IMR-90 (cell line): ENCODE data around the gene PKD2L1. TPM values are rescaled to one million over a fixed set of nuclear protein-coding genes. Genes with fewer than 3 reads are reported as not detected.

Experiments
- ATAC-seq: fragments of 200-7000 bp; cut with Tn5 transposase; 2 replicates; pipeline ENCODE4 v1.9.1; 2020; ENCODE audit warnings: low read depth, mild to moderate bottlenecking, moderate library complexity
- BruUV-seq: library from RNA; stranded (reverse); fragments of 400-500 nt; replicated peaks from 2 replicates; lab custom pipeline; 2021; lab: Mats Ljungman, UMichigan
- CTCF ChIA-PET: fragments of 300-600 bp; formaldehyde crosslinking; extraction: SDS; loops from one replicate; lab custom pipeline; 2021; ENCODE audit warnings: antibody characterized with exemption; lab: Yijun Ruan, JAX
- POLR2A ChIA-PET: fragments of 300-600 bp; sonication (Branson Sonifier 250); formaldehyde crosslinking; loops from one replicate; lab custom pipeline; 2022; ENCODE audit warnings: antibody characterized with exemption; ENCODE audit not compliant: unreplicated experiment; lab: Charles Lee
- DNase-seq: peaks from one replicate; pipeline ENCODE4 v3.0.0; 2013
- H2AFZ ChIP-seq: replicated peaks from 2 replicates; pipeline ENCODE3; 2013; ENCODE audit warnings: low read length, mild to moderate bottlenecking; ENCODE audit not compliant: poor library complexity
- H2AK5ac ChIP-seq: 2 replicates; pipeline ENCODE4 v1.6.1; 2013; ENCODE audit warnings: low read depth, low read length, inconsistent platforms
- H2AK9ac ChIP-seq: replicated peaks from 2 replicates; pipeline ENCODE3; 2013; ENCODE audit warnings: mild to moderate bottlenecking, low read depth, low read length, moderate library complexity; ENCODE audit not compliant: poor library complexity
- H2BK120ac ChIP-seq: 2 replicates; pipeline ENCODE4 v1.6.1; 2013; ENCODE audit warnings: low read depth, low read length, inconsistent platforms
- H2BK15ac ChIP-seq: 3 replicates; pipeline ENCODE4 v1.6.1; 2013; ENCODE audit warnings: low read depth, low read length, inconsistent platforms
- H2BK20ac ChIP-seq: 2 replicates; pipeline ENCODE4 v1.6.1; 2013; ENCODE audit warnings: low read depth, mild to moderate bottlenecking, inconsistent platforms, low read length, moderate library complexity
- H2BK5ac ChIP-seq: 2 replicates; pipeline ENCODE4 v1.6.1; 2013; ENCODE audit warnings: mild to moderate bottlenecking, low read depth, low read length, inconsistent platforms; ENCODE audit not compliant: poor library complexity, severe bottlenecking
- H3K14ac ChIP-seq: replicated peaks from 2 replicates; pipeline ENCODE4 v1.6.1; 2013; ENCODE audit warnings: low read depth, low read length, inconsistent platforms
- H3K18ac ChIP-seq: 2 replicates; pipeline ENCODE4 v1.6.1; 2013; ENCODE audit warnings: low read depth, low read length, control low read depth
- H3K23ac ChIP-seq: 2 replicates; pipeline ENCODE4 v1.6.1; 2013; ENCODE audit warnings: low read depth, low read length, inconsistent platforms
- H3K27ac ChIP-seq: 2 replicates; pipeline ENCODE4 v1.5.1; 2013; ENCODE audit warnings: mild to moderate bottlenecking, control low read depth, low read length; ENCODE audit not compliant: insufficient read depth
- H3K27me3 ChIP-seq: 2 replicates; pipeline ENCODE4 v1.6.1; 2013; ENCODE audit warnings: low read length; ENCODE audit not compliant: control insufficient read depth, insufficient read depth
- H3K36me3 ChIP-seq: 2 replicates; pipeline ENCODE4 v1.6.1; 2013; ENCODE audit warnings: low read length, mixed read lengths; ENCODE audit not compliant: control insufficient read depth, insufficient read depth
- H3K4ac ChIP-seq: 2 replicates; pipeline ENCODE4 v1.6.1; 2013; ENCODE audit warnings: low read depth, low read length, inconsistent platforms
- H3K4me1 ChIP-seq: 2 replicates; pipeline ENCODE4 v1.6.1; 2013; ENCODE audit warnings: low read length, mixed read lengths; ENCODE audit not compliant: control insufficient read depth, insufficient read depth
- H3K4me2 ChIP-seq: 2 replicates; pipeline ENCODE4 v1.6.1; 2013; ENCODE audit warnings: low read depth, mild to moderate bottlenecking, control low read depth, low read length, moderate library complexity
- H3K4me3 ChIP-seq: 2 replicates; pipeline ENCODE4 v1.5.1; 2013; ENCODE audit warnings: low read depth, mild to moderate bottlenecking, control low read depth, low read length, moderate library complexity; ENCODE audit not compliant: insufficient read depth
- H3K56ac ChIP-seq: 2 replicates; pipeline ENCODE4 v1.6.1; 2013; ENCODE audit warnings: low read length, inconsistent platforms; ENCODE audit not compliant: insufficient read depth; ENCODE audit errors: extremely low read depth
- H3K79me1 ChIP-seq, 2 experiments: 2 replicates each; pipeline ENCODE4 v1.6.1; 2013; ENCODE audit warnings: low read length in 2 of 2, inconsistent platforms in 1 of 2, low read depth in 1 of 2
- H3K9ac ChIP-seq: 2 replicates; pipeline ENCODE4 v1.6.1; 2013; ENCODE audit warnings: low read depth, low read length, control low read depth
- H3K9me1 ChIP-seq: 2 replicates; pipeline ENCODE4 v1.6.1; 2013; ENCODE audit warnings: low read length, inconsistent platforms; ENCODE audit not compliant: insufficient read depth
- H3K9me3 ChIP-seq: 2 replicates; pipeline ENCODE4 v1.6.1; 2013; ENCODE audit warnings: low read length; ENCODE audit not compliant: control insufficient read depth, insufficient read depth
- H4K20me1 ChIP-seq: 2 replicates; pipeline ENCODE4 v1.6.1; 2013; ENCODE audit warnings: low read length, inconsistent platforms; ENCODE audit not compliant: insufficient read depth
- H4K5ac ChIP-seq: 2 replicates; pipeline ENCODE4 v1.6.1; 2013; ENCODE audit warnings: mild to moderate bottlenecking, low read depth, low read length, control low read depth
- H4K8ac ChIP-seq, 2 experiments: 2 replicates each; pipeline ENCODE4 v1.6.1; 2013; ENCODE audit warnings: low read depth in 2 of 2, low read length in 2 of 2, control low read depth in 1 of 2, inconsistent platforms in 1 of 2
- H4K91ac ChIP-seq: 2 replicates; pipeline ENCODE4 v1.6.1; 2013; ENCODE audit warnings: low read depth, low read length, inconsistent platforms; ENCODE audit not compliant: insufficient read depth
- CHD1 ChIP-seq: IDR thresholded peaks from 2 replicates; pipeline ENCODE4 v1.6.1; 2012; ENCODE audit warnings: low read depth, low read length, improper control_type of control experiment
- MAFK ChIP-seq: IDR thresholded peaks from 2 replicates; pipeline ENCODE4 v1.6.1; 2012; ENCODE audit warnings: low read depth, low read length, improper control_type of control experiment
- MAZ ChIP-seq: IDR thresholded peaks from 2 replicates; pipeline ENCODE4 v1.6.1; 2012; ENCODE audit warnings: low read depth, mild to moderate bottlenecking, low read length, improper control_type of control experiment, moderate library complexity, borderline replicate concordance
- MXI1 ChIP-seq: IDR thresholded peaks from 2 replicates; pipeline ENCODE4 v1.6.1; 2012; ENCODE audit warnings: low read depth, mild to moderate bottlenecking, low read length, moderate library complexity, borderline replicate concordance
- POLR2A ChIP-seq: IDR thresholded peaks from 2 replicates; pipeline ENCODE4 v1.6.1; 2012; ENCODE audit warnings: mild to moderate bottlenecking, low read depth, low read length
- RAD21 ChIP-seq: IDR thresholded peaks from 2 replicates; pipeline ENCODE4 v1.6.1; 2012; ENCODE audit warnings: low read length, improper control_type of control experiment
- RCOR1 ChIP-seq: IDR thresholded peaks from 2 replicates; pipeline ENCODE4 v1.6.1; 2012; ENCODE audit warnings: mild to moderate bottlenecking, low read length, improper control_type of control experiment; ENCODE audit not compliant: insufficient replicate concordance
- WGBS, 2 experiments: methylation state at CpG; one replicate each; pipeline versions ENCODE4 v1.1.5 to v1.1.7; 2013; ENCODE audit warnings: missing lambda C conversion rate in 2 of 2; ENCODE audit not compliant: insufficient read length in 1 of 2; ENCODE audit errors: extremely low coverage in 2 of 2; 5-methylcytosine and 5-hydroxymethylcytosine counted together
- dilution Hi-C: fragments of 300-500 bp; cut with HindIII; formaldehyde crosslinking; loops from one replicate; pipeline ENCODE4 v1.14.3; 2018; ENCODE audit warnings: low sequenced_read_pairs; ENCODE audit not compliant: unreplicated experiment
- in situ Hi-C: fragments of 300-500 bp; cut with MboI; formaldehyde crosslinking; loops from 3 replicates; pipeline ENCODE4 v1.14.3; 2019; ENCODE audit warnings: low sequenced_read_pairs, inconsistent platforms, mixed read lengths
- intact Hi-C: fragments of 100-400 bp; cut with micrococcal nuclease; formaldehyde crosslinking; loops from 2 replicates; pipeline ENCODE4 v1.10.0; 2022
- polyA plus RNA-seq, 3 experiments: library from polyadenylated mRNA; depleted of rRNA; stranded (reverse); fragments of >200 nt; gene quantifications; 2 replicates each; pipeline ENCODE4 v1.2.3, GENCODE V29; 2012; ENCODE audit warnings: low replicate concordance in 1 of 3
- total RNA-seq: library from RNA; depleted of rRNA; stranded (reverse); fragments of >200 nt; gene quantifications from 2 replicates; pipeline ENCODE4 v1.2.3, GENCODE V29; 2012
- TF ChIP-seq, protein P1 (sequence below): fragments of 150-350 bp; IDR thresholded peaks from 2 replicates; pipeline ENCODE4 v1.6.1; 2016; ENCODE audit warnings: low read depth, mild to moderate bottlenecking, low read length, moderate library complexity, borderline replicate concordance
- TF ChIP-seq, protein P2 (sequence below): fragments of 150-350 bp; IDR thresholded peaks from 2 replicates; pipeline ENCODE4 v1.6.1; 2017; ENCODE audit warnings: mild to moderate bottlenecking, antibody characterized with exemption, low read length, low read depth

PKD2L1 gene
- total and polyA plus RNA-seq, 2 of the 4 experiments (the other 2 are of a cell fraction): not detected

GRCh38 chr10:100267239-100268104 is 62.6 kb downstream of the PKD2L1 start, which contains the start of gene CWF19L1:
Gene CWF19L1 (minus strand): TSS chr10:100267638. CDS start chr10:100267593, 45 bp downstream.
- Histone ChIP-seq H2BK20ac (peak within 1 kb of the TSS; percentile 43; the same call in 1 of the 2 replicates), H3K9me1 (no peaks in the 10 kb centered on the region; the same call in 1 of the 2 replicates), H3K36me3 (no peaks in the 10 kb centered on the region), H3K23ac (peak within 1 kb of the TSS; percentile 89), H4K8ac (peak within 1 kb of the TSS; percentile 74 to 99), H3K9me3 (no peaks in the 10 kb centered on the region), H2BK5ac (peak within 1 kb of the TSS; percentile 79), H3K56ac (peak within 1 kb of the TSS; percentile 79), H4K5ac (peak within 1 kb of the TSS; percentile 99), H3K14ac (peak within 1 kb of the TSS; percentile 98), H3K4me3 (peak within 1 kb of the TSS; percentile 97), H4K20me1 (no peaks in the 10 kb centered on the region), H3K9ac (peak within 1 kb of the TSS; percentile 93), H3K4me1 (no peaks in the 10 kb centered on the region; the same call in 1 of the 2 replicates), H4K91ac (peak within 1 kb of the TSS; percentile 81), H3K4ac (peak within 1 kb of the TSS; percentile 98), H2BK15ac (peak within 1 kb of the TSS; percentile 26; the same call in 1 of the 3 replicates), H3K27me3 (no peaks in the 10 kb centered on the region), H3K27ac (peak within 1 kb of the TSS; percentile 76), H2AFZ (peak within 1 kb of the TSS; percentile 99), H2BK120ac (peak within 1 kb of the TSS; percentile 47; the same call in 1 of the 2 replicates), H2AK9ac (peak within 1 kb of the TSS; percentile 91), H2AK5ac (peak within 1 kb of the TSS; percentile 60), H3K4me2 (peak within 1 kb of the TSS; percentile 99), H3K18ac (no peak within 1 kb of the TSS), H3K79me1 (peaks cover 20 to 27% of the 10 kb centered on the region in 2 experiments)
- intact Hi-C loops: no loop called here
- TF ChIP-seq, protein P1, sequence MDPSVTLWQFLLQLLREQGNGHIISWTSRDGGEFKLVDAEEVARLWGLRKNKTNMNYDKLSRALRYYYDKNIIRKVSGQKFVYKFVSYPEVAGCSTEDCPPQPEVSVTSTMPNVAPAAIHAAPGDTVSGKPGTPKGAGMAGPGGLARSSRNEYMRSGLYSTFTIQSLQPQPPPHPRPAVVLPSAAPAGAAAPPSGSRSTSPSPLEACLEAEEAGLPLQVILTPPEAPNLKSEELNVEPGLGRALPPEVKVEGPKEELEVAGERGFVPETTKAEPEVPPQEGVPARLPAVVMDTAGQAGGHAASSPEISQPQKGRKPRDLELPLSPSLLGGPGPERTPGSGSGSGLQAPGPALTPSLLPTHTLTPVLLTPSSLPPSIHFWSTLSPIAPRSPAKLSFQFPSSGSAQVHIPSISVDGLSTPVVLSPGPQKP: no peak
- peak; percentile 52; the same call in 1 of the 2 replicates for TF ChIP-seq MXI1
- TF ChIP-seq RAD21: no peak
- peak; percentile 43; the same call in 1 of the 2 replicates for TF ChIP-seq MAZ
- no peak for TF ChIP-seq MAFK
- TF ChIP-seq, protein P2, sequence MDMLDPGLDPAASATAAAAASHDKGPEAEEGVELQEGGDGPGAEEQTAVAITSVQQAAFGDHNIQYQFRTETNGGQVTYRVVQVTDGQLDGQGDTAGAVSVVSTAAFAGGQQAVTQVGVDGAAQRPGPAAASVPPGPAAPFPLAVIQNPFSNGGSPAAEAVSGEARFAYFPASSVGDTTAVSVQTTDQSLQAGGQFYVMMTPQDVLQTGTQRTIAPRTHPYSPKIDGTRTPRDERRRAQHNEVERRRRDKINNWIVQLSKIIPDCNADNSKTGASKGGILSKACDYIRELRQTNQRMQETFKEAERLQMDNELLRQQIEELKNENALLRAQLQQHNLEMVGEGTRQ: no peak
- no peak for TF ChIP-seq RCOR1
- TF ChIP-seq CHD1: no peak
- TF ChIP-seq POLR2A: no peak; the same call in none of the 2 replicates
- POLR2A ChIA-PET: no interaction called here
- peak; percentile 99 for ATAC-seq
- CTCF ChIA-PET: no interaction called here
- in situ Hi-C loops: no loop called here
- 1% methylated on average over 23 of the region's 49 CpGs; no CpG with 5 or more reads in 1 of the 2 experiments for WGBS, 2 experiments
- dilution Hi-C loops: no loop called here
- BruUV-seq: TSS peak; percentile 30
- peak; percentile 88 for DNase-seq
